Measurements from ENCODE around the gene CCNB1. TPM values are rescaled to one million over a fixed set of nuclear protein-coding genes. Genes with fewer than 3 reads are reported as not detected.
"Not testable (repeated sequence)": the region's sequence is repeated elsewhere in the genome, so short reads cannot be mapped to it uniquely, and the experiment has no call there.

The CCNB1 gene
- total and polyA plus RNA-seq, 8 donors: 1.3 to 3.3 (median 2.9) TPM

GRCh38 chr5:69136293-69136692 lies 30.7 kb upstream of the CCNB1 start:
- Histone ChIP-seq H3K4me3 (no peak overlapping the region), H3K27ac (no peak overlapping the region), H3K4me1 (no peaks in the 10 kb centered on the region), H3K27me3 (no peaks in the 10 kb centered on the region), H3K36me3 (peaks cover 0 to 6% (median 0%) of the 10 kb centered on the region in 3 donors), H3K9me3 (no peaks in the 10 kb centered on the region)
- no peak for ATAC-seq
- FAIRE-seq: no peak
- TF ChIP-seq CTCF (IDR thresholded peaks at IDR 0.05): no peak
- no peak for DNase-seq
- intact Hi-C loops (cut with DNase I): no loop called here
- WGBS, 2 donors: 91% methylated on average over 3 of the region's 3 CpGs

GRCh38 chr5:69137208-69137607 lies 29.7 kb upstream of the CCNB1 start:
- intact Hi-C loops (cut with DNase I); FAIRE-seq; H3K9me3 ChIP-seq; H3K4me1 ChIP-seq; H3K27me3 ChIP-seq; H3K27ac ChIP-seq; ATAC-seq; H3K36me3 ChIP-seq; H3K4me3 ChIP-seq; DNase-seq: not testable (repeated sequence)
- 89 to 93% methylated on average over 1 of the region's 1 CpG for WGBS, 2 donors

GRCh38 chr5:69137807-69138206 lies 29.1 kb upstream of the CCNB1 start:
- ATAC-seq: no peak

DNA sequence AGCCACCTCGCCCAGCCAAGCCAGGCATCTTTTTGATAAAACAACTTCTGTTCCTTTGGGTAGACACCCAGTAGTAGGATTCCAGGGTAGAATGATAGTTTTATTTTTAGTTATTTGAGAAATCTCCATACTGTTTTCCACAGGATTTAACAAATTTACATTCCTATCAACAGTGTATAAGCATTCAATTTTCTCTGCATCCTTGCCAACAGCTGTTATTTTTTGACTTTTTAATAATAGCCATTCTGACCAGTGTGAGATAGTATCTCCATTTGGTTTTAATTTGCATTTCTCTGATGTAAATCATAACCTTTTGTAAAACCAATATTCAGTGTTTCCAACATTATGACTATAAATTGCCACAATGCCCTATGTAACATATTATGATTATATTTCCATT lies 28.2 kb upstream of the CCNB1 start:
- Histone ChIP-seq H3K36me3 (no peaks in the 10 kb centered on the region), H3K9me3 (no peaks in the 10 kb centered on the region), H3K4me3 (no peak overlapping the region), H3K4me1 (no peaks in the 10 kb centered on the region), H3K27me3 (no peaks in the 10 kb centered on the region), H3K27ac (no peak overlapping the region)
- TF ChIP-seq CTCF (IDR thresholded peaks at IDR 0.05): no peak
- 92 to 96% methylated on average over 1 of the region's 1 CpG for WGBS, 2 donors
- no peak for FAIRE-seq
- DNase-seq: no peak
- intact Hi-C loops (cut with DNase I): no loop called here
- no peak for ATAC-seq

More at GRCh38 chr5:69137807-69138206, 29.1 kb upstream of the CCNB1 start:
- H3K27me3 ChIP-seq: no peaks in the 10 kb centered on the region
- H3K9me3 ChIP-seq: no peaks in the 10 kb centered on the region
- FAIRE-seq: no peak
- peaks cover 0 to 6% (median 0%) of the 10 kb centered on the region in 3 donors for H3K36me3 ChIP-seq
- no peak overlapping the region for H3K4me3 ChIP-seq
- intact Hi-C loops (cut with DNase I): no loop called here
- no peak for TF ChIP-seq CTCF (IDR thresholded peaks at IDR 0.05)
- 94 to 97% methylated on average over 5 of the region's 5 CpGs for WGBS, 2 donors
- no peak overlapping the region for H3K27ac ChIP-seq
- H3K4me1 ChIP-seq: no peaks in the 10 kb centered on the region
- DNase-seq: no peak

DNA sequence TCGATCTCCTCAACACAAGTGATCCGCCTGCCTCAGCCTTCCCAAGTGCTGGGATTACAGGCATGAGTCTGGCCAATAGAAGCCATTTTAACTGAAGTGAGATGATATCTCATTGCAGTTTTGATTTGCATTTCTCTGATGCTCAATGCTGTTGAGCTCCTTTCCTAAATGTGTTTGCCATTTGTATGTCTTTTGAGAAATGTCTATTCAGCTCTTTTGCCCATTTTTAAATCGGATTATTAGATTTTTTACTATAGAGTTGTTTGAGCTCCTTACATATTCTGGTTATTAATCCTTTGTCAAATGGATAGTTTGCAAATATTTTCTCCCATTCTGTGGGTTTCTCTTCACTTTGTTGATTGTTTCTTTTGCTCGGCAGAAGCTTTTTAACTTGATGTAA lies 26.7 kb upstream of the CCNB1 start:
- H3K27me3 ChIP-seq; H3K36me3 ChIP-seq; ATAC-seq; H3K4me1 ChIP-seq; H3K27ac ChIP-seq; H3K4me3 ChIP-seq; intact Hi-C loops (cut with DNase I); H3K9me3 ChIP-seq; FAIRE-seq; DNase-seq: not testable (repeated sequence)
- 85 to 95% methylated on average over 4 of the region's 4 CpGs for WGBS, 2 donors

GRCh38 chr5:69140827-69141226 lies 26.1 kb upstream of the CCNB1 start:
- WGBS, 2 donors: 62 to 70% methylated on average over 1 of the region's 1 CpG
- no peaks in the 10 kb centered on the region for H3K27me3 ChIP-seq
- H3K36me3 ChIP-seq: no peaks in the 10 kb centered on the region
- H3K4me3 ChIP-seq: no peak overlapping the region
- FAIRE-seq (no peak), DNase-seq (no peak), ATAC-seq (no peak)
- H3K27ac ChIP-seq: no peak overlapping the region
- intact Hi-C loops (cut with DNase I): no loop called here
- TF ChIP-seq CTCF (IDR thresholded peaks at IDR 0.05): no peak
- no peaks in the 10 kb centered on the region for H3K4me1 ChIP-seq
- H3K9me3 ChIP-seq: no peaks in the 10 kb centered on the region

- ATAC-seq: not testable (repeated sequence)
- 93 to 95% methylated on average over 7 of the region's 7 CpGs for WGBS, 2 donors
These were observed 18.4 kb upstream of the CCNB1 start for GRCh38 chr5:69148576-69148975.

More at GRCh38 chr5:69148576-69148975, 18.4 kb upstream of the CCNB1 start:
- H3K27ac ChIP-seq; H3K4me3 ChIP-seq; FAIRE-seq; intact Hi-C loops (cut with DNase I); H3K27me3 ChIP-seq; H3K36me3 ChIP-seq; DNase-seq; H3K4me1 ChIP-seq; H3K9me3 ChIP-seq: not testable (repeated sequence)

Measured in pancreas (tissue), 10 donors.